GM19452 (cell line): Measurements from ENCODE around the gene MMAA.
"Not testable (repeated sequence)": the region's sequence is repeated elsewhere in the genome, so short reads cannot be mapped to it uniquely, and the experiment has no call there.

ENCODE experiments used
- ATAC-seq: cut with Tn5 transposase; IDR thresholded peaks from one replicate; pipeline ENCODE4 v1.9.1; 2021; ENCODE audit not compliant: unreplicated experiment

Gene MMAA

DNA sequence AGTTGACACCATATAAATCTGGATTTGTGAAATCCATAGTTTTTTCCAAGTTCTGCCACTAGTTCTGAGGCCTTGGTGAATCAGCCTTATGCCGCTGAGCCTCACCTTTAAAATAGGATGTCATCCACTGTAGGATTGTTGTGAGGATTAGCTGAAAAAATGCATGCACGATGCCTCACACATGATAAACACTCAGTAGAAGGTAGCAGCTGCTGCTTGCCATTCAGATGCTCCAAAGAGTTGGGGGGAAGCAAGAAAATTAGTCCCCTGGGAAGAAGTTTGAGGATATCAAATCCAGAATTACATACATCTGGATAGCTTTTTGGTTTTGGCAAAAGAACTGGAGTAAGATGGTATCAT is 7.4 kb downstream of the MMAA start:
- no peak for ATAC-seq

DNA sequence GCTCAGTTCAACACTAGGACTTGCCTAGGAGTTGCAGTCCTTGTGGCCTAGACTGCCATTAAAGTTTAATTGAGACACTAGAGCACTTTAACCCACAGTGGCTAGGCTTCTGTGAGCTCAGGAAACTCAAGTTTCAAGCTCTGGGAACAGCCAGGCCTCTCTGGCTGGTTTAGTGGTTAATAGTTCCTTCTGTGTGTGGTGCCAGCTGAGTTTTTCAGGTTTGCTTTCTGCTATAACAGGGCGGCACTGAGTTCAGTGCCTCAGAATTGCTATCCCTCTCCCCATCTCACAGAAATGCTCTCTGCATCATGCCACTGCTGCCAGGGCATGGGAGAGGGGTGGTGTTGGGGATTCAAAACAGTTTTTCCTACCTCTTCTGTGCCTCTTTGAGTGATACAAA is 15.9 kb downstream of the MMAA start:
- no peak for ATAC-seq

DNA sequence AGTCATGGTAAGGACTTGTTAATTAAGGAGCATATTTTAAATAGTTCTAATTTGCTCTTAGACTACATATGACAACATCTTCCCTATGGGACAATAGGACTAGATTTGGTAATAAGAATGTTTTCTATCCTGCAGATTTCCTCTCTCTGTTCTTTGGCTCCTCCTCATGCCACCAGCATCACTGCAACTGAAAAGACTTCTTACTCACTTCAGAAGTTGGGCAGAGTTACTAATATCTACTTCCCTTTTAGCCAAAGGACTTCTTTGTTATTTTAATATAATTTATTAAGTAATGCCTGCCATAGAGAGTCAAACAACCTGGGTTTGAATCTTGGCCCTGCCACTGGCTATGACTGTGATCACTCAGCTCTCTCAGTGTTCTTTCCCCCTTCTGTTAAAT is 16.4 kb downstream of the MMAA start:
- ATAC-seq, result no peak

DNA sequence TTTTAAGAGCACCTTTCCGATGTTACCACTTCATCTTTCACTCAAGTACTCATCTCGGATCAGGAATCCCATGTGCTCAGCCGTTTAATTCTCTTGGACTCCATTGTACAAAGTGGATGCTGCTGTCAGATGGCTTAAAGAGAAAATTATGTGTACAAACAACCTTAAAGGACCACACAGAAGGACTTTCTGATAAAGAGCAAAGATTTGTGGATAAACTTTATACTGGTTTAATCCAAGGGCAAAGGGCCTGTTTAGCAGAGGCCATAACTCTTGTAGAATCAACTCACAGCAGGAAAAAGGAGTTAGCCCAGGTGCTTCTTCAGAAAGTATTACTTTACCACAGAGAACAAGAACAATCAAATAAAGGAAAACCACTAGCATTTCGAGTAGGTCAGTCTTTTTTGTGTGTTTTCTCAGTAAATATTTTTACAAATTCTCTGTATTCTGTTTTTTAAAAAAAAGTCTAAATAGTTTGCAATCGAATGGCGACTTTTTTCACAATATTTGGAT is 20.1 kb downstream of the MMAA start:
- ATAC-seq, result no peak

DNA sequence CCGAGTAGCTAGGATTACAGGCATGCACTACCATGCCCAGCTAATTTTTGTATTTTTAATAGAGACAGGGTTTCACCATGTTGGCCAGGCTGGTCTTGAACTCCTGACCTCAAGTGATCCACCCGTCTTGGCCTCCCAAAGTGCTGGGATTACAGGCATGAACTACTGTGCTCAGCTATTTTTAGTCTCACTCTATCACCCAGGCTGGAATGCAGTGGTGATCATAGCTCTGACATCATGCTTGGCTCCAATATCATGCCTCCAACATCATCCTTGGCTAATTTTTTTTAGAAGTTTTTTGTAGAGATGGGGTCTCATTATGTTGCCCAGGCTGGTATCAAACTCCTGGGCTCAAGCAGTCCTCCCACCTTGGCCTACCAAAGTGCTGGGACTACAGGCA is 21.1 kb downstream of the MMAA start:
- ATAC-seq, result not testable (repeated sequence)

DNA sequence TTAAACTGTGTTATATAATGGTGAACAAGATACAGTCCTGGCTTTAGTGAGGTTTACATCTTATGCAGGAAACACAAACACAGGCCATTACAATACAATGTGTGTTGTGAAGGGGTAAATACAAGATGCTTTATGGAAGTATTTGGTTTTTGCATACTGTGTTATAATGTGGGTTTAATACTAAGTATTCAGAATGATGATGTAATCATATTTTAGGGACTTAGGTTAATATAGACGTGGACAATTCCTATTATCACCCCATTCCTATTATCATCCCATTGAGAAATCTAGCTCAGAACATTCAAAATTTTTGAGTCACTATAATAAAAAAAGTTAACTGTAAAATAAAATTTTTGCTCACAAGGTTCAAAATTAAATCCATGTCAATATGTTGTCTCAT is 24.1 kb downstream of the MMAA start:
- ATAC-seq, result no peak

DNA sequence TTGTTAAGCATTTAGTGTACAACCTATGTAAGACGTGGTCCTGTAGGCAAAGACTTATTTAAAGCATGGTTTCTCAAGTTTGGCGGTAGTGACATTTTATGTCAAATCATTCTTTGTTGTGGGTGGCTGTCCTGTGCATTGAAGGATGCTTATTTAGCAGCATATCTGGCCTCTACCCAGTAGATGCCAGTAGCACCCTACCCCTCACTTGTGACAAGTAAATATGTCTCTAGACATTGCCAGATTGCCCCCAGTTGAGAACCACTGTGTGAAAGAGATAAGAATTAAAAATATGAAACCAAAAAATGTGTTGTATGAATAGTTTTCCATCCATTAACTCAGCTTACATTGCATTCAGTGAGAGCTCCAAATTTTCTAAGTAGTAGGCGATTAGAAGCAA is 25.5 kb downstream of the MMAA start:
- no peak for ATAC-seq

DNA sequence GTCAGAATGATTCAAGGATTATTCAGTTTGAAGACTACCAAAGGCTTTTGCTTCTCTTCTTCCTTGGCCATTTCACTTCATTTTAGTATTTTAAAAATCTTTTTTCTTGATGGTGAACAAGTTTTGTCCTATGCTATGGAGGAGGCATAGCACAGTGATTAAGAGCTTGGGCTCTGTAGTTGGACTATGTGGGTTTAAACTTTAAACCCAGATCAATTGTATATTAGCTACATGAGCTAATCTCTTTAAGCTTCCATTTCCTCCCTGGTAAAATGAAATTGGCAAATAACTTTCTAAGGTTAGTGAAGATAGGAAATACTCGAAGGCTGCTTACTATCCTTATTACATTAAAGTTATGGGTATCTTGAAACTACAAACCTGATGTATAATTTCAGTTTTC is 37.0 kb downstream of the MMAA start:
- ATAC-seq, result no peak

DNA sequence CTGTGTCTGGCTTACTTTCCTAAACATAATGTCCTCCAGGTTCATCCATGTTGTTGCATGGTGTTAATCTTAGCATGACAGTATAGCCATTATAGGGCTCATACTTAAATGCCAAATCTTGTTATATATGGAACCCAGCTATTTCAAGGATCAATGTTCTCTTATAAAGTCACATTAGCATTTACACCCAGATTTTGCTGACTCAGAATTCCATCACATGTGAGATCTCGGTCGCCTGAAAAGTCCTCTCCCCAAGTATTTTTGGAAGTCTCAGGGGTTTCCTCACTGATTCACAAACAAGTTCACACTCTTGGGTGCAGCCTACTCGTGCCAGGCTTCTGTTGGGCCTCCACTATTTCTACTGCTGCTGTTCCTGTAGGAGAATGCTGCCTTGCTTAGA is 40.9 kb downstream of the MMAA start:
- no peak for ATAC-seq

DNA sequence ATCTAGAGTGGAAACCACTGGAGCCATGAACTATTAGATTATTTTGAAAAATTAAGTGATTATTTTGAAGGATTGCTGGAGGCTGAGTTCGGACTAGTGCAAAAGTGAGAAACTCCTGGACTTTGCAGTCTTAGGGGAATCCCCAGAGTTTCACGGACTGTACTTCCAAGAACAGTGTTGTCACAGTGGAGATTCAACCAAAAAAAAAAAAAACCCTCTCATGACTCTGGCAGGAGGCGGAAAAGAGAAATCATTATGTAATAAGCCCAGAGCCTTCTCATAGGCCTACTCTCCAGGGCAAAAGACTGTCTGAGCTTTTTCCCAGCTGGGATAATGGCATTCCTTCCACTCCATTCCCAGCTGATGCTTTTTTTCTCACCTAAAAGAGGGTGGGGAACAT is 44.0 kb downstream of the MMAA start:
- no peak for ATAC-seq

DNA sequence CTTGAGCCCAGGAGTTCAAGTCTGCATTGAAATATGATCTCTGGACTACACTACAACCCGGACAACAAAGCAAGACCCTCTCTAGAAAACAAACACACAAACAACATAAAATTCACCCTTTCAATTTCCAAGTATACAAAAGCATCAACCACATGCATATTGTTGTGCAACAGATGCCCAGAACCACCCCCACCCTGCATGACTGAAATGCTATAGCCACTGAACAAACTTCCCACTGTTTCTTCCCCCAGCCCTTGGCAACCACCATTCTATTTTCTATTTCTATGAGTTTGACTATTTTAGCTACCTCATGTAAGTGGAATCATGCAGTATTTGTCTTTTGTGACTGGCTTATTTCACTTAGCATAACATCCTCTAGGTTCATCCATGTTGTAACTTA is 46.6 kb downstream of the MMAA start:
- ATAC-seq, result no peak

DNA sequence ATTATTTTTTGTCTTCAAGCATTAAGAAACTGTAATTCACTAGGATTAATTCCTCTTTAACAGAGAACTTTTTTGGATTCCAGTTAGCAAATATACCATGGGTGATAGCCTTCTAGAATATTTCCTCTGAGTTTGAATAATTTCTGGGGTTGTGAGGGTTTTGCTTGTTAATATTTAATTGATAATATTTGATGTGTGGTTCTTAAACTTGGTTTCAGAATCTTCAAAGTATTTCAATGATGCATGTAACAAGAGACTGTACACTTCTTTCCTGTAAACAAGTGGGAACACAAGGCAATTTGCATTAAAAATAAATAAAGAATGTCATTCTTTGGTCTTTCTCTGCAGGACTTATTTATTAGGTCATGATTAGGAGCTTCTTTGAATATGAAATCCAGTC is 51.2 kb downstream of the MMAA start:
- no peak for ATAC-seq

DNA sequence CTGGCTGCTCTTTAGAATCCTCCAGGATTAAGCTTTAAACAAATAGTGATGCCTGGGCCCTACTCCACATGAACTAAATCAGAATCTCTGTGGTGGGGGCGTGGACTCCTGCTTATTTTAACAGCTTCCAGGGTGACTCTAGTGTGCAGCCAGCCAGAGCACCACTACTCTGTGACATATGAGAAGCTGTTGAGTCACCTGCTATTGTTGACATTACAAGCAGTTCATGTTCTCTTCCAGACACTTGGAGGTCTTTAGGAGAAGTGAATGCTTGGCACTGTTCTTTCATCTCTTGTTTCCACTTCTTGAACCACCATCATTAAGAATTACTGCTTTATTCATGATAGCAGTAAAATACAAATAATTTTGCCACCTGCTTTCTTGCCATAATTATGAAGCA is 60.3 kb downstream of the MMAA start:
- no peak for ATAC-seq

DNA sequence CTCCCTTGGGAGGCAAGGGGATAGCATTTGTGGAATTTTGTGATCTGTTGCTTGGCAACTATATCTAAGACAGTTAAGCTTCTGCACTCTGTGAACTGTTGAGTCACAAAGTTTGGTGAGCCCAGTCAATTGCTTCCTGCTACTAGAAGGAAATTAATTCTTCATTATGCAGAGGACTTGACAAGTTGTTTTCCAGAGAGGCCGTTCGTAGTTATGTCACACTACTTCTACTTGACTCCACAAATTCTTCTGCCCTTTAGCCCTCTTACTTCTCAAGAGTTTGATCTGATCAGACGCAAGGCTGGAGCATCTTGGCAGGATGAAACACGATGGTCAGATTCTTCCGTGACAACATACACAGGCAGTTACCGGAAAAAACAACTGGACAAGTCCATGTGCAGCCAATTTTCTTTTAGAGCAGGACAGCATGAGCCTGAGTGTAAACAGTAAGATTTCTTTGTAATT is 60.8 kb downstream of the MMAA start, which contains the start of gene C4orf51:
Gene C4orf51, plus strand, starts transcription at position 156 of the 465 bp plus-strand sequence. Its CDS starts 58 bp downstream, at position 214.
- no peak for ATAC-seq

DNA sequence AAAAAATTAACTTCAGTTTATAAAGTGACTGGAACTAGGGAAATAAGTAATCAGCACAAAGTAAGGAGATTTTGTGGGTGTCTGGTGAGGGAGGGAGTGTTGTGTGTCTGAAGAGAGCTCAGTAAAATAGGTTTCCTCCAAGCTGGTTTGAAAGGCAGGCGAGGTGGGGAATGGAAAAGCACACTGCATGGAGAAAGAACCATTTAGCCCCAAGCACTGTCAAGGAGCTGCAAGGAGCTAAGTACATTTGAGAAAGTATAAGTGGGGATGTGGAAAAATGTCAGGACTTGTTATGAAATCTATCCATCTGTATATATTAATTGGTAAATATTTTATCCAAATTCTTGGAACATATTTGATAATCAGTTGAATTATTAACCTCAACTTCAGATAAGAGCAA is 61.7 kb downstream of the MMAA start:
- ATAC-seq, result no peak

DNA sequence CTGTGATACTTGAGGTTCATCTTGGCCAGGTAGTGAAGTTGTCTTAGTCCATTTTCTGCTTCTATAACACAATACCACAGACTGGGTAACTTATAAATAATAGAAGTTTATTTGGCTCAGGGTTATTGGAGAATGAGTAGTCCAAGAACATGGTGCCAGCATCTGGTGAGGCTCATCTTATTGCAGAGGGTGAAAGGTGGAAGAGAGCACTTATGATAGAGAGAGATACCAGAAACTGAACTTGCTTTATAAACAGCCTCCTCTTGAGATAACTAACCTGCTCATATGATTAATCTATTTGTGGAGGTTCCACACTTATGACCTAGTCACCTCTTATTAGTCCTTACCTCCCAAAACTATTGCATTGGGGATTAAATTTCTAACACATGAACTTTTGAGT is 62.3 kb downstream of the MMAA start:
- no peak for ATAC-seq

DNA sequence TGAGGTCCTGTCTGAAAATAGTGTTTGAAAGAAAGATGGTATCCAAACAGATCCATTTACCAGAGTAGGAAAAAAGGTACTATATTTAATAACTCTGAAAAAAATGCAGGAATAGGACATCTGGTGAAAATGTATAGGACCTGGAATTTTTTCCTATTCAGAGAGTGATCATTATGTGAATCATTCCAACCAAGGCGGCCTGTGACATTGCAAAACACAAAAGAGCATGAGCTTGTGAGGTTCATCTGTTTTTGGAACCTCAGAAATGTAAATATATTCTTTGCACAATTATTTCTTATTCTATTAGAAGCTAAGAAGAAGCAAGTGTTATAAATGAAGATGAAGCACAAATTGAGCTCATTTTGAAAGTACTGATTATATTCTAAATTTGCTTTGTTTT is 62.8 kb downstream of the MMAA start:
- ATAC-seq, result no peak

DNA sequence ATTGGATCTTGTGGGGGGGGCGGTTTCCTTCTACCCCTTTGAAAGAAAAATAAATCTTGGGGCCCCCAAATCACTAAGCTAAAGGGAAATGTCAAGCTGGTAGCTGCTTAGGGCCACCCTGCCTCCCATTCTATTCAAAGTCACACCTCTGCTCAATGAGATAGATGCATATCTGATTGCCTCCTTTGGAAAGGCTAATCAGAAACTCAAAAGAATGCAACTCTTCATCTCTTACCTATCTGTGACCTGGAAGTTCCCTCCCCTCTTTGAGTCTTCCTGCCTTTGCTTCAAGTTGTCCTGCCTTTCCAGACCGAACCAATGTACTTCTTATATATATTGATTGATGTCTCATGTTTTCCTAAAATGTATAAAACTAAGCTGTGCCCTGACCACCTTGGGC is 67.8 kb downstream of the MMAA start:
- ATAC-seq, result no peak

DNA sequence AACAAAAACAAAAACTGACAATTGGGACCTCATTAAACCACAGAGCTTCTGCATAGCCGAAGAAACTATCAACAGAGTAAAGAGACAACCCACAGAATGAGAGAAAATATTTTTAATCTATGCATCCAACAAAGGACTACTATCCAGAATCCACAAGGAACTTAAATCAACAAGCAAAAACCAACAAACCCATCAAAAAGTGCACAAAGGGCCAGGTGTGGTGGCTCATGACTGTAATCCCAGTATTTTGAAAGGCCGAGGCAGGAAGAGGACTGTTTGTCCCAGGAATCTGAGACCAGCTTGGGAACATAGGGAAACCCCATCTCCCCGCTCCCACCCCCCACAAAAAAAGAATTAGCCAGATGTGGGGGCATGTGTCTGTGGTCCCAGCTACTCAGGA is 71.4 kb downstream of the MMAA start:
- ATAC-seq, result no peak

DNA sequence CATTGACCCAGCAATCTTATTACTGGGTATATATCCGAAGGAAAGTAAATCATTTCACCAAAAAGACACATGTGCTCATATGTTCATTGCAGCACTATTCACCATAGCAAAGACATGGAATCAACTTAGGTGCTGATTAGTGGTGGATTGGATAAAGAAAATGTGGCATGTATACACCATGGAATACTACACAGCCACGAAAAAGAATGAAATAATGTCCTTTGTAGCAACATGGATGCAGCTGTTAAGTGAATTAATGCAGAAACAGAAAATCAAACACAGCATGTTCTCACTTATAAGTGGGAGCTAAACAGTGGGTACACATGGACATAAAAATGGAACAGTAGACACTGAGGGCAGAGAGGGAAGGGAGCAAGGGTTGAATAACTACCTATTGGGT is 72.2 kb downstream of the MMAA start:
- ATAC-seq, result not testable (repeated sequence)

DNA sequence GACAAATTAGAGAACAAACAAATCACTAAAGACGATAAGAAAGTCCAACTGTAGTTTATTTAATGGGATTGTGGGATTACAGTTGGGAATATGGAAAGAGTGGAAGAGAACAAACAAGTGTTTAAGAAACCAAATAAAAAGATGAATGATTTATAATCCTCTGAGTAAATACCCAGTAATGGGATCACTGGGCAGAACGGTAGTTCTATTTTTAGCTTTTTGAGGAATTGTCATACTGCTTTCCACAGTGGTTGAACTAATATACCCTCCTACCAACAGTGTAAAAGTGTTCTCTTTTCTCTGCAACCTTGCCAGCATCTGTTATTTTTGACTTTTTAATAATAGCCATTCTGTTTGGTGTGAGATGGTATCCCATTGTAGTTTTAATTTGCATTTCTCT is 75.7 kb downstream of the MMAA start:
- no peak for ATAC-seq

DNA sequence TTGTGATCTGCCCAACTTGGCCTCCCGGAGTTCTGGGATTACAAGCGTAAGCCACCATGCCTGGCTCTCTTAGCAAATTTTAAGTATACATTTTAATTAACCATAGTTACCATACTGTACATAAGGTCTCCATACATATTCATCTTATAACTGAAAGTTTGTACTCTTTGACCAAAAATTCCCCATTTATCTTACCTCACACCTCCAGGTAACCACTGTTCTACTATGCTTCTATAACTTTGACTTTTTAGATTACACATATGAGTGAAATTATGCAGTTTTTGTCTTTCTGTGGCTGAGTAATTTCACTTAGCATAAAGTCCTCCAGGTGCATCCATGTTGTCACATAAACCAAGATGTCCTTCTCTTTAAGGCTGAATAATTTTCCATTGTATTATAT is 78.1 kb downstream of the MMAA start:
- no peak for ATAC-seq

DNA sequence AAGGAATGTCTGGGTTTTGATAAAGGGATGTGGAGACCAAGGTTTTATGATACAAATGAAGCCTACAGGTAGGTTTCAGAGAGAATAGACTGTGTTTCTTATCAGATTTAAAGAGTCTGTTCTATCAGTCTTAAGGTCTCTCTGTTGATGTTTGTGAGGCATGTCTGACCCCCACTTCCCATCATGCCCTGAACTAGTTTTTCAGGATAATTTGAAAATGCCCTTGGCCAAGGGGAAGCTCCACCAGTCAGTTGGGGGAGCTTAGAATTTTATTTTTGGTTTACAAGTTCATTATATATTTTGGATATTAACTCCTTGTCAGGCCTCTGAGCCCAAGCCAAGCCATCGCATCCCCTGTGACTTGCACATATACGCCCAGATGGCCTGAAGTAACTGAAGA is 79.3 kb downstream of the MMAA start:
- ATAC-seq, result no peak
